HG03045 (cell line): ENCODE measurements around the gene SCP2D1.
"Not testable (repeated sequence)": the region's sequence is repeated elsewhere in the genome, so short reads cannot be mapped to it uniquely, and the experiment has no call there.

Experiments
- ATAC-seq: cut with Tn5 transposase; IDR thresholded peaks from one replicate; pipeline ENCODE4 v1.9.1; 2021; ENCODE audit warnings: mild to moderate bottlenecking, moderate library complexity; ENCODE audit not compliant: unreplicated experiment

SCP2D1 gene

GRCh38 chr20:18813483-18813882 is at the start of gene SCP2D1:
SCP2D1 (plus strand) TSS chr20:18813783; CDS start chr20:18813816, 33 bp downstream.
- ATAC-seq = no peak

- no peak for ATAC-seq
Measured at GRCh38 chr20:18767676-18768075, 45.9 kb upstream of the SCP2D1 start.

- ATAC-seq = no peak
Measured at GRCh38 chr20:18773566-18773965, 40.0 kb upstream of the SCP2D1 start.

GRCh38 chr20:18774207-18774606 is 39.4 kb upstream of the SCP2D1 start:
- ATAC-seq = no peak

GRCh38 chr20:18775633-18776032 is 38.0 kb upstream of the SCP2D1 start:
- no peak for ATAC-seq

GRCh38 chr20:18778690-18779392 is 34.7 kb upstream of the SCP2D1 start:
- ATAC-seq = no peak

GRCh38 chr20:18780385-18781130 is 33.0 kb upstream of the SCP2D1 start:
- no peak for ATAC-seq

- ATAC-seq = no peak
Measured at GRCh38 chr20:18781509-18781908, 32.1 kb upstream of the SCP2D1 start.

GRCh38 chr20:18783385-18783959 is 30.1 kb upstream of the SCP2D1 start:
- no peak for ATAC-seq

- not testable (repeated sequence) for ATAC-seq
Measured at GRCh38 chr20:18787046-18787445, 26.5 kb upstream of the SCP2D1 start.

- no peak for ATAC-seq
Measured at GRCh38 chr20:18788021-18788420, 25.6 kb upstream of the SCP2D1 start.

- ATAC-seq = no peak
Measured at GRCh38 chr20:18790787-18791186, 22.8 kb upstream of the SCP2D1 start.

- peak; percentile 98 for ATAC-seq
Measured at GRCh38 chr20:18793625-18794427, 19.8 kb upstream of the SCP2D1 start.

- ATAC-seq = no peak
Measured at GRCh38 chr20:18794428-18794787, 19.2 kb upstream of the SCP2D1 start.

- no peak for ATAC-seq
Measured at GRCh38 chr20:18795366-18795765, 18.2 kb upstream of the SCP2D1 start.

GRCh38 chr20:18796282-18796833 is 17.2 kb upstream of the SCP2D1 start:
- no peak for ATAC-seq

GRCh38 chr20:18801516-18801915 is 12.1 kb upstream of the SCP2D1 start:
- ATAC-seq = no peak

GRCh38 chr20:18802012-18802634 is 11.5 kb upstream of the SCP2D1 start:
- ATAC-seq = no peak

- ATAC-seq = no peak
Measured at GRCh38 chr20:18805881-18806280, 7.7 kb upstream of the SCP2D1 start.

- no peak for ATAC-seq
Measured at GRCh38 chr20:18808712-18809111, 4.9 kb upstream of the SCP2D1 start.

GRCh38 chr20:18811186-18811585 is 2.4 kb upstream of the SCP2D1 start:
- no peak for ATAC-seq
